GM12892 (cell line): Measurements from ENCODE around the gene MICALL1.

Experiments
- POLR2A ChIP-seq: IDR thresholded peaks from 2 replicates; pipeline ENCODE4 v1.6.1; 2011; ENCODE audit warnings: low read depth, low read length, control low read depth
- POLR2AphosphoS5 ChIP-seq: IDR thresholded peaks from 2 replicates; pipeline ENCODE4 v1.6.1; 2011; ENCODE audit warnings: low read depth, low read length, control low read depth

DNA sequence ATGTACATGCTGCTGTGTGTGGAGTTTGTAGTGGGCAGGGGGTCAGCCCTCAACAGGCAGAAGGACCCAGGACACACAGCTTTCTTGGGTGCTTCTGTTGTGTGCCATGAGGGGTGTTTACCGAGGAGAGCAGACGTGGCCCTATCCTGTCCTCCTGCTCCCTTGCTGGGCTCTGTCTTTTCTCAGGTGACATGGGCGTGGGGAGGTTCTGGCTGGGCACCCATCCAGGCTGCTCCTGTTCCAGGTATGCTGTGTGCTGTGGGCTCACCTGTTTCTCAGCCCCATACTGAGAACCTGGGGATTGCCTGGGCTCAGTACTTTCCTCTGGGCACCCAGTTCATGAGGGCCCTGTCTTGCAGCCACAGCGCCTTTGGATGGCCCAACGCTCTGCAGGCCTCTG is 23.3 kb downstream of the MICALL1 start:
- no peak for TF ChIP-seq POLR2AphosphoS5
- TF ChIP-seq POLR2A: no peak
